ENCODE data around the gene GPATCH8. TPM values are rescaled to one million over a fixed set of nuclear protein-coding genes. Genes with fewer than 3 reads are reported as not detected.
"Not testable (repeated sequence)": the region's sequence is repeated elsewhere in the genome, so short reads cannot be mapped to it uniquely, and the experiment has no call there.

Gene GPATCH8
- total and polyA plus RNA-seq, 10 donors, result 4.8 to 66.3 (median 57.9) TPM

DNA sequence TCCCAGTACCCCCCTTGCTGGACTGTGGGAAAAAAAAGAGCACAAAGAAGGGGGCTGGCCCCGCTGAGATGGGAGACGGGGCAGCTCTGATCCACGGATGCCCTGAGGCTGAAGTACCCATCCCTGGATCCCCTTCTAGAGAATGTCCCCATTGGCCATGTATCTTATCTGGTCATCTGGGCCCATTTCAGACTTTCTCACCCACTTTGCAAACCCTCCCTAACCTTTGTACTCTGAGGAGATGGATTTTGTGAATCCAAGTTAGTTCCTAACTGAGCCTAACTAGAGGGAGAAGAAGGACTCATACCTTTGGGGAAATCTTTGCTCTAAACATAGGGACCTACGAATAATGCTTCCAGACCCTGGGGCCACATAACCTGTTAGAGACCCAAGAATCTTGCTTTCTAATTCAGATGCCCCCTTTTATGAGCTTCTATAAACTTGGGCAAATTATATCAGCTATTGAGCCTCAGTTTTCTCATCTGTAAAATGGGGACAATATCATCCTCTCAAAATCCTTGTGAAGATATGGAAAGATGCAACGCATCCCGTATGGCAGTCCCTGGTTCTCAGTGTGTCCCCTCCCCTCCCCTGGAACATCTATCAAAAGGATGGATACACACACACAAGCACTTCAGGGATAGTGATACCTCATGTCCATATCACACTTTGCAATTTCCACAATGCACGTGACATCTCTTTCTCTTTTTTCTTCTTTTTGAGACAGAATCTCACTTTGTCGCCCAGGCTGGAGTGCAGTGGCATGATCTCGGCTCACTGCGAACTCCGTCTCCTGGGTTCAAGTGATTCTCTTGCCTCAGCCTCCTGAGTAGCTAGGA lies 37.3 kb upstream of the GPATCH8 start:
- intact Hi-C loops (cut with DNase I; ENCODE audit: low total_unique reads), result no loop called here
- Histone ChIP-seq H3K9me3 (no peaks in the 10 kb centered on the region), H3K4me1 (peaks cover 0 to 17% (median 12%) of the 10 kb centered on the region in 6 donors), H3K27ac (no peak overlapping the region), H3K36me3 (no peaks in the 10 kb centered on the region), H3K4me3 (no peak overlapping the region), H3K27me3 (replicated peaks in 1 of 7) (peaks cover 0 to 79% (median 28%) of the 10 kb centered on the region in 7 donors)
- 82 to 90% (median 89%) methylated on average over 11 of the region's 11 CpGs for WGBS, 5 donors
- DNase-seq, result no peak
- TF ChIP-seq CTCF (IDR thresholded peaks at IDR 0.05 in 8 of 11, conservative IDR thresholded peaks at IDR 0.05 in 3 of 11) (no peak), POLR2AphosphoS5 (IDR thresholded peaks at IDR 0.05) (no peak), POLR2A (IDR thresholded peaks at IDR 0.05) (no peak)

- Histone ChIP-seq H3K4me1 (peaks cover 0 to 20% (median 13%) of the 10 kb centered on the region in 6 donors), H3K27me3 (replicated peaks in 1 of 7) (peaks cover 0 to 73% (median 28%) of the 10 kb centered on the region in 7 donors), H3K9me3 (no peaks in the 10 kb centered on the region), H3K36me3 (no peaks in the 10 kb centered on the region), H3K4me3 (no peak overlapping the region), H3K27ac (no peak overlapping the region)
- WGBS, 5 donors, result 48 to 69% (median 68%) methylated on average over 15 of the region's 15 CpGs
- intact Hi-C loops (cut with DNase I; ENCODE audit: low total_unique reads), result no loop called here
- no peak for TF ChIP-seq CTCF (IDR thresholded peaks at IDR 0.05 in 8 of 11, conservative IDR thresholded peaks at IDR 0.05 in 3 of 11)
- no peak for TF ChIP-seq POLR2A (IDR thresholded peaks at IDR 0.05)
- no peak for TF ChIP-seq POLR2AphosphoS5 (IDR thresholded peaks at IDR 0.05)
- no peak for DNase-seq
These were observed 36.5 kb upstream of the GPATCH8 start for GRCh38 chr17:44539673-44540072.

DNA sequence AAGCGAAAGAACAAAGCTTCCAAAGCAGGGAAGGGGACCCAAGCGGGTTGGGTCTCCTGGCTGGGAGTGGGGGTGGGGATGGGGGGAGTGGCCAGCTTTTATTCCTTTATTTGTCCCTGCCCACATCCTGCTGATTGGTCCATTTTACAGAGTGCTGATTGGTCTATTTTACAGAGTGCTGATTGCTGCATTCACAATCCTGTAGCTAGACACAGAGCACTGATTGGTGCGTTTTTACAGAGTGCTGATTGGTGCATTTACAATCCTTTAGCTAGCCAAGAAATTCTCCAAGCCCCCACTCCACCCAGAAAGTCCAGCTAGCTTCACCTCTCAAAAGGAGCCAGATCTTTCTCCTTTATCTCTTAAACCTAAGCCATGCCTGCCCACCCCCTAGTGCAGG lies 34.7 kb upstream of the GPATCH8 start:
- whole genome bisulfite sequencing, 5 donors, result 93 to 100% (median 94%) methylated on average over 3 of the region's 3 CpGs
- H3K9me3 ChIP-seq, result not testable (repeated sequence)

GRCh38 chr17:44536090-44536953 lies 33.1 kb upstream of the GPATCH8 start:
- TF ChIP-seq POLR2AphosphoS5 (IDR thresholded peaks at IDR 0.05) (peak; percentile 25 to 52 (median 42)), POLR2A (IDR thresholded peaks at IDR 0.05) (no peak), CTCF (IDR thresholded peaks at IDR 0.05 in 8 of 11, conservative IDR thresholded peaks at IDR 0.05 in 3 of 11) (no peak)
- intact Hi-C loops (cut with DNase I; ENCODE audit: low total_unique reads), result no loop called here
- Histone ChIP-seq H3K9me3 (no peaks in the 10 kb centered on the region), H3K4me3 (no peak overlapping the region), H3K27me3 (replicated peaks in 1 of 7) (peaks cover 0 to 69% (median 23%) of the 10 kb centered on the region in 7 donors), H3K36me3 (no peaks in the 10 kb centered on the region), H3K27ac (peak overlapping the region in 5 of 8 donors; percentile 44 to 70 (median 67)), H3K4me1 (peaks cover 9 to 33% (median 22%) of the 10 kb centered on the region in 6 donors)
- DNase-seq, result peak; percentile 74
- 44 to 71% (median 59%) methylated on average over 10 to 12 of the region's 12 CpGs for WGBS, 5 donors

More for the DNA sequence above, 34.7 kb upstream of the GPATCH8 start:
- H3K4me3 ChIP-seq; intact Hi-C loops (cut with DNase I; ENCODE audit: low total_unique reads); DNase-seq; H3K27ac ChIP-seq; H3K36me3 ChIP-seq: not testable (repeated sequence)
- Histone ChIP-seq H3K27me3 (replicated peaks in 1 of 7) (peaks cover 0 to 70% (median 28%) of the 10 kb centered on the region in 7 donors), H3K4me1 (peaks cover 9 to 33% (median 22%) of the 10 kb centered on the region in 6 donors)
